Endometrial microvascular endothelial cells (primary cell): ENCODE data around the gene TXLNA. TPM values are rescaled to one million over a fixed set of nuclear protein-coding genes. Genes with fewer than 3 reads are reported as not detected.

Experiments
- in situ Hi-C: cut with HindIII; loops from 2 replicates; pipeline ENCODE4 v1.10.0; 2017; ENCODE audit warnings: low sequenced_read_pairs, low pct_unique_long_range_greater_than_20kb; ENCODE audit errors: inconsistent ontology term
- total RNA-seq: library from RNA; depleted of rRNA; stranded (reverse); fragments of >200 nt; gene quantifications from one replicate; pipeline ENCODE4 v1.2.3, GENCODE V29; 2015; ENCODE audit errors: inconsistent ontology term

The TXLNA gene
- total RNA-seq, 1 donor from 2014 or later = 69.8 TPM

GRCh38 chr1:32201011-32201855 lies 21.8 kb downstream of the TXLNA start:
- in situ Hi-C loops = no loop called here

GRCh38 chr1:32204943-32205361 lies 25.5 kb downstream of the TXLNA start:
- in situ Hi-C loops = no loop called here

GRCh38 chr1:32205401-32206370 lies 26.2 kb downstream of the TXLNA start, which contains the start of gene IQCC:
Gene IQCC (plus strand): TSS chr1:32205671. CDS start chr1:32205682, 11 bp downstream.
- in situ Hi-C loops = no loop called here

- in situ Hi-C loops = no loop called here
Measured at GRCh38 chr1:32208469-32208868, 29.0 kb downstream of the TXLNA start.

- in situ Hi-C loops = no loop called here
Measured at GRCh38 chr1:32208891-32209328, 29.4 kb downstream of the TXLNA start, which contains the start of gene DCDC2B. Gene DCDC2B (plus strand): TSS chr1:32209089. CDS start chr1:32209094, 5 bp downstream.

- in situ Hi-C loops = no loop called here
Measured at GRCh38 chr1:32215629-32216480, 36.4 kb downstream of the TXLNA start.

GRCh38 chr1:32216566-32216965 lies 37.1 kb downstream of the TXLNA start:
- in situ Hi-C loops = no loop called here

- in situ Hi-C loops = no loop called here
Measured at GRCh38 chr1:32219022-32219421, 39.5 kb downstream of the TXLNA start.

- in situ Hi-C loops = no loop called here
Measured at GRCh38 chr1:32220746-32221580, 41.5 kb downstream of the TXLNA start.

- in situ Hi-C loops = no loop called here
Measured at GRCh38 chr1:32221581-32221979, 42.1 kb downstream of the TXLNA start.

- in situ Hi-C loops = no loop called here
Measured at GRCh38 chr1:32221980-32222755, 42.7 kb downstream of the TXLNA start, which contains the start of the genes EIF3I and TMEM234. Gene EIF3I (plus strand): TSS chr1:32222407. CDS start chr1:32222442, 35 bp downstream. Gene TMEM234 (minus strand): TSS chr1:32222353. CDS start chr1:32222322, 31 bp downstream.

- in situ Hi-C loops = no loop called here
Measured at GRCh38 chr1:32223683-32224082, 44.2 kb downstream of the TXLNA start.

- in situ Hi-C loops = no loop called here
Measured at GRCh38 chr1:32224285-32224684, 44.8 kb downstream of the TXLNA start.

GRCh38 chr1:32228771-32229170 lies 49.3 kb downstream of the TXLNA start:
- in situ Hi-C loops = no loop called here

- in situ Hi-C loops = no loop called here
Measured at GRCh38 chr1:32231843-32232432, 52.5 kb downstream of the TXLNA start.

- in situ Hi-C loops = no loop called here
Measured at GRCh38 chr1:32232558-32233304, 53.3 kb downstream of the TXLNA start.
